ENCODE data around the gene MCUR1.
"Not testable (repeated sequence)": the region's sequence is repeated elsewhere in the genome, so short reads cannot be mapped to it uniquely, and the experiment has no call there.

Gene MCUR1

GRCh38 chr6:13828656-13829301, 14.4 kb upstream of the MCUR1 start:
- DNase-seq (ENCODE audit: low read depth) = not testable (repeated sequence)

DNA sequence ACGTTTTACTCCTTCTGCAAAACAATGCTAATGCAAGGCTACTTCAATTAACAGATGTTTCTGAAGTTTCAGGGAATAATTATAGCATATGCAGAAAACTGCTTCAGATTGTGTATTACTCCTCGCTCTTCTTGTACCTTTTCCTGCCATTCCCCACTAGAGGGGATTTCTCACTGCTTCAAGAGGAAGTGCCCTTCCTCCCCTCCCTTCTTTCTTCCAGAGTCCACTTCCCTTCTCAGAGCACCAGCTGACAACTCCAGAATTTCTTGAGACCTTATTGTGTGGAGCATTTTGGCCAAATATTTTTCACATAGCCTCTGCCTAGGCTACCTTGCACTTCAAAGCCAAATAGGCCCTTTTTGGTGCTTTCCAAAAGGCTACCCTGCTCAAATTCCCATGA, 12.7 kb upstream of the MCUR1 start:
- no peak for DNase-seq (ENCODE audit: low read depth)

- DNase-seq (ENCODE audit: low read depth) = no peak
Observed at GRCh38 chr6:13825871-13826270, 11.5 kb upstream of the MCUR1 start.

GRCh38 chr6:13818341-13818740, 4.0 kb upstream of the MCUR1 start:
- DNase-seq (ENCODE audit: low read depth) = no peak

- no peak for DNase-seq (ENCODE audit: low read depth)
Observed at GRCh38 chr6:13814938-13815575, 700 bp upstream of the MCUR1 start.

DNA sequence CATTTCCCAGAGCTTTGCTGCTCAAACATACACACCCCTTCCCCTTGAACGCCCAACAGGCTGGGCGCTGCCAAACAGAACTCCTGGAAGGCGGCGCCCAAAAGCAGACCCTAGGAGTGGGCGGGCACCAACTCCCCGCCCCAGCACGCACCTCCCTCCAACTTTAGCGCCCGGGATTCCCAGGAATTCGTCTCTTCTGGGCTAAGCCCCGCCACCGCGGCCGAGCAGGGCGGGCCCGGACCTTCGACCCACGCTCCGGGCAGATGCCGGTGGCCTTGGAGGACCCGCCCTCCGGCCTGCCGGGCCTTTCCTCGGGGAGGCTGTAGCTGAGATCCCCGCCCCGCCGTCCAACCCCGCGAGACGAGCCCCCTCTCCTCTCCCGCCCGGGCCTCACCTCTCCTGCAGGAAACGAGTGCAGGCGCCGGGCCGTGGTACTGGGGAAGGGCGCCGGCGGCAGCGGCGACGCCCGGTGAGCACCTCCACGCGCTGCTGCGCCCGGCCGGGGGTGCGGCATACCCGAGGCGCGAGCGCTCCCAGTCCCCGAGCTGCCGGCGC, 659 bp downstream of the MCUR1 start:
- DNase-seq (ENCODE audit: low read depth) = no peak

DNA sequence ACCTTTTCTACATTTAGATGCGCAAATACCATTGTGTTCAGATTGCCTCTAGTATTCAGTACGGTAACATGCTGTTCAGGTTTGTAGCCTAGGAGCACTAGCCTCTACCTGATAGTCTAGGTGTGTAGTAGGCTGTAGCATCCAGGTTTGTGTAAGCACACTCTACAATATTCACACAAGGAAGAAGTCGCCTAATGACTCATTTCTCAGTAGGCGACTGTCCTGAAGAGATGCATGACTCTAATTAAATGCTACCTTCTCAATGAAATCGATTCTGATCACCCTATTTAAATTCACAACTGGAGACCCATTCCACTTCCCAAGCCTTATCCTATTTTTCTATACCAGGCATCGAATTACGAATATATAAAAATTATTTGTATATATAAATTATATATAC, 1.3 kb downstream of the MCUR1 start:
- DNase-seq (ENCODE audit: low read depth) = no peak

DNA sequence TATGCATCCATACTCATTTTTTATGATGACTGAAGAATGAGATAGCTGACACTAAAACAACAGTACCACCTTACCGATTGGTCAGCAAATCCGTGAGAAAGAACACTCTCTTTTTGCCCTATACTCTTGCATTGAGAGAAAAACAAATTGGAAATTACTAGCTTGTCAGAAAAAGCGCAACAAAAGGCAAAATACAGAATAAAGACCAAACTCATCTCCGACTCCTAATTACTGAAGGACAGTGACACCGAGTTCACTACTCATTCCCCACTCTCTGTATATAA, 2.1 kb downstream of the MCUR1 start:
- no peak for DNase-seq (ENCODE audit: low read depth)

GRCh38 chr6:13811627-13812358, 2.6 kb downstream of the MCUR1 start:
- DNase-seq (ENCODE audit: low read depth) = no peak

DNA sequence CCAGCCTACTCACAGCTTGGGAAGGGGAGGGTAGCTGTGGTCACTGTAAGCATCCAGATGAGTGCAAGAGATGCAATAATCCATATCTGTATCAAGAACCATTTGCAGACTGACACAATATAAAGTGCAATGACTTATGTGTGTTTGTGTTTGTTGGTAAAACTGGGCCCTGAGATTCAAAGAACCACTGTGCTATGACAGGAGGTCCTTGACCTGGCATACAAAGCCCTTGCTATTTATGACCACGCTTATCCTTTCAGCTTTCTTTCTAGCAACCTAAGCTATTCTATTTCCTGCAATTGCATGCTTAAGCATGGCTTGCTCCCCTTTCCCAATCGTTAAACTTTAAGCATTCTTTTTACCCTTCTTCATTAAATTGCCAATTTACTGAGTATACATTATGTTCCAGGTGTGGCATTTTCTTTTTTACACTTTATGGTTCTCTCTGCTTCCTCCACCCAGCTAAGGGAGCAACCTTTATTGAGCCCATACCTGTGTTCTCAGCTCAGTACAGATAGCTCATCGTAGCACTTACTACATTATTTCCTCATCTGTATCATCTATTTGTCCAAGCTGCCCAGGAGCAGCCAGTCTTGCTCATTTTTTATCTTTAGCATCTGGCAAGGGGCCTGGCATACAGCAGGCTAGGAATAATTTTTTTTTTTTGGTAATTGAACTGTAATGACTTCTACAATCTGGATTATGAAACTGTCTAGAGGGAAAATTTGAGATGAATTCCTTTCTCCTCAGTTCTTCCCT, 3.5 kb downstream of the MCUR1 start:
- DNase-seq (ENCODE audit: low read depth) = no peak

DNA sequence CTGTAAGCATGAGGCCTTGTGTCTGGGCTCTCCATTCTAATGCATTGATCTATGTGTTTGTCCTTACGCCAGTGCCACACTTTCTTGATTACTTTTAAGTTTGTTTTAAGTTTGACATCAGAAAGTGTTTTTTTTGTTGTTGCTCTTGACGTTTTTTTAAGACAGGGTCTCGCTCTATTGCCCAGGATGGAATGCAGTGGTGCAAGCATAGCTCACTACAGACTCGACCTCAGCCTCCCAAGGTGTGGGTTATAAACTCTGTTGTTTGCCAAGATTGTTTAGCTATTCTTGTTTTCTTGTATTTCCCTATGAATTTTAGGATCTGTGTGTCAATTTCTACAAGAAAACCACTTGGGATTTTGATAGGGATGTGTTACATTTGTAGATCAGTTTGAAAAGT, 5.6 kb downstream of the MCUR1 start:
- DNase-seq (ENCODE audit: low read depth) = no peak

DNA sequence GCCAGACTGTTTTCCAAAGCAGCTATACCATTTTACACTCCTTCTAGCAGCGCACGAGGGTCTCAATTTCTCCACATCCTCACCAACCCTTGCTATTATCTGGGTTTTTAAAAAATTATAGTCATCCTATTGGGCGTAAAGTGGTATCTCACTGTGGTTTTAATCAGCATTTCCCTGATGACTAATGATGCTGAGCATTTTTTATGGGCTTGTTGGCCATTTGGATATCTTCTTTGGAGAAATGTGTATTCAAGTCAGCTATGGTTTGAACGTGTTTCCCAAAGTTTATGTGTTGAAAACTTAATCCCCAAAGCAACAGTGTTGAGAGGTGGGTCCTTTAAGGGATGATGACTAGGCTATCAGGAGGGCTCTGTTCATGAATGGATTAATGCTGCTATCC, 6.7 kb downstream of the MCUR1 start:
- DNase-seq (ENCODE audit: low read depth) = no peak

- no peak for DNase-seq (ENCODE audit: low read depth)
Observed at GRCh38 chr6:13803581-13803980, 10.8 kb downstream of the MCUR1 start.

DNA sequence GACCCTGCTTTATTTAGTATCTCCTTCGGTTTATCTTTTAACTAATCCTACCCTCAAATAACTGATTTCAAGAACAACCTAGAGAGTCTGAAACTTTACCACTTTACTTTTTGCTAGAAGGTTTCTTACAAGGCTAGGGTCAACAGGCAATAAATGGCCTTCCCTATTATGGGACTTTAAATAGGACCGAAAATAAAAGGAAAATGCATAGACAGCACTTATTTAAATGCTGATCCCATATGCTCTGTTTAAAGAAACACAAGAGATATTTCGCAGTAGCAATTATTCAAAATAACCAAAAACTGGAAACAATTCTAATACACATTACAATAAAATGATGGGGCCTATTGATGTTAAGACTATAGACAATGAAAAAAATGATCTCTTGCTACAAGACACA, 13.7 kb downstream of the MCUR1 start:
- DNase-seq (ENCODE audit: low read depth) = no peak

DNA sequence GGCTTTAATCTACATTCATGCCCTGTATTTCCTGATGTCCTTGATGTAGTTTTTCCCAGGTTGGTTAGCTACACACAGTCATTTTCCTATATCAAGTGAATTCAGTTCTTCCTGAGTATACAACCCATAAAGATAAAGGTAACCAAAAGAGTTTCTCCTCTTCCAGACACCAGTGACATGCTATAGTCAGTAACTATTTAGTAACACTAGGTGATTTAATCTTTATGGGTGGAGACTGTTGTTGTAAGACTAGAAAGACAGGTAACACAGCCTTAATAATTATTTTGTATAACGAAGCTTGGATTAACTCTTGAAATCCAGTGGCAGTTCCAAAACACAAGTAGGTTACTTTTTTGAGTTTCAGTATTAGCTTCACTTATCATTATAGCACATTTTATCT, 17.6 kb downstream of the MCUR1 start:
- DNase-seq (ENCODE audit: low read depth) = no peak

GRCh38 chr6:13795041-13795750, 19.2 kb downstream of the MCUR1 start:
- peak; percentile 71 for DNase-seq (ENCODE audit: low read depth)

GRCh38 chr6:13794184-13794583, 20.2 kb downstream of the MCUR1 start:
- no peak for DNase-seq (ENCODE audit: low read depth)

DNA sequence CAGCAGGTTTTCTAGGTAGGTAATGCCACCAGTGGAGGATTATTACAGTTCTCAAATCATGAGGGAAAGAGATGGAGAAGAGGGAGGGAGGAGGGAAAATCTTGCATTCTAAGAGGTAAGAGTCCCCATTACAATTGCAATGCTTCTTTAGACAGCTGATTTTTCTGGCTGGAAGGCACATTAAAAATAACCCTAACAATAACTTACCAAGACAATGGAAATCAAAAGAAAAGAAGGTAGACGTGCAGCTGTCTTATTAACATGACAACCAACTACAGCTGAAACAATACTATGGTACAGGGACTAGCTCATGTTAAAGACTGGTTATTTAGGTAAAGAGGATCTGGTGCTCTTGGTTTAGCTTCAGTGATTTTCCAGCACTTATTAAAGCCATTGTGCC, 24.6 kb downstream of the MCUR1 start:
- DNase-seq (ENCODE audit: low read depth) = no peak

DNA sequence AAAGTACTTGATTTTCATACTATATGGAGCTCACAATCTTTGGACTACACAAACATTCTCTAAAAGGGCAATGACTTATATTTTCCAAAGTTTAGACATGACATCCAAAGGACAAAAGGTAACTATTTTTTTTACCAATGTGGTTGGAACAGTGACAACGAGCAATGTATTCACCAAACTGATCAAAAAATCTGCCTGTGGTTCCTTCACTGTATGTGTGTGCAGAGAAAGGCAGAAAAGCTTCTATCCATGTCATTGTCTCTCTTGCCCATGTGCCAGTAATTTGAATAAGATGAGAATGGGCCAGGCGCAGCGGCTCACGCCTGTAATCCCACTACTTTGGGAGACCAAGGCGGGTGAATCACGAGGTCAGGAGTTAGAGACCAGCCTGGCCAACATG, 25.5 kb downstream of the MCUR1 start:
- DNase-seq (ENCODE audit: low read depth) = no peak

- DNase-seq (ENCODE audit: low read depth) = no peak
Observed at GRCh38 chr6:13787137-13787536, 27.2 kb downstream of the MCUR1 start.

- not testable (repeated sequence) for DNase-seq (ENCODE audit: low read depth)
Observed at GRCh38 chr6:13780162-13780561, 34.2 kb downstream of the MCUR1 start.

DNA sequence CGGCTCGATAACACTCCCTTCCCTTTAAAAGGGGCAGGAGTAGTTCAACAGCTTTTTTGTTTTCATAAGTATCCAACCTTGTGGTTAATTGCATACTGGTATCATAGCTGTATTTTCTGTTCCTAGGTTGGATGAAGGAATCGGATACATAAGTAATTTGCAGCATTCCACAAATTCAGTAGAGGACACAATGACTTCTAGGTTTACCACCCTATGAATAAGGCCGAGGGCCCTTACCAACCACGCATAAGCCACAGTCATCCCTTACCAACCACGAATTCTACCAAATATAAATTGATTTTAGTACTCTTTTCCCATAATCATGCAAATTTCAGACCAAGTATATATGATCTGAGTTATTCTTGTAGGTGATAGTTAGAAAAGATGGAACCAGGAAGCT, 36.3 kb downstream of the MCUR1 start:
- no peak for DNase-seq (ENCODE audit: low read depth)

Data from stimulated activated CD8-positive, alpha-beta memory T cell treated with anti-CD3 and anti-CD28 coated beads, Interleukin-15, amount 100 ng/mL, for 24 hours (primary cell).